ENCODE data around the gene TEX48.
A peak's percentile ranks its signal among the peaks of the same experiment; 100 is the strongest.

TEX48 gene

GRCh38 chr9:114624677-114625076 lies 57.3 kb downstream of the TEX48 start (continued):
- TF ChIP-seq TSHZ2 (CRISPR knock-in tag; IDR thresholded peaks at IDR 0.05) (no peak), POU6F1 (CRISPR knock-in tag; IDR thresholded peaks at IDR 0.05; ENCODE audit: borderline replicate concordance, low read depth) (no peak), ARNTL (CRISPR knock-in tag; IDR thresholded peaks at IDR 0.05; ENCODE audit: borderline replicate concordance, low read depth) (no peak), BACH2 (CRISPR knock-in tag; IDR thresholded peaks at IDR 0.05; ENCODE audit: borderline replicate concordance) (no peak), GLIS3 (CRISPR knock-in tag; IDR thresholded peaks at IDR 0.05) (no peak)

GRCh38 chr9:114621975-114622609 lies 59.9 kb downstream of the TEX48 start:
- peak; percentile 94 for ATAC-seq
- TF ChIP-seq ISL1 (CRISPR knock-in tag; IDR thresholded peaks at IDR 0.05): no peak
- no peak for TF ChIP-seq PPARA (CRISPR knock-in tag; IDR thresholded peaks at IDR 0.05; ENCODE audit: borderline replicate concordance)
- no peak for TF ChIP-seq TCF4 (CRISPR knock-in tag; IDR thresholded peaks at IDR 0.05; ENCODE audit: borderline replicate concordance)
- TF ChIP-seq CREB5 (CRISPR knock-in tag; IDR thresholded peaks at IDR 0.05; ENCODE audit: low read depth): no peak
- TF ChIP-seq CSRNP3 (CRISPR knock-in tag; IDR thresholded peaks at IDR 0.05): no peak
- TF ChIP-seq ZNF565 (CRISPR knock-in tag; conservative IDR thresholded peaks at IDR 0.05; ENCODE audit: low read depth): no peak
- no peak for TF ChIP-seq CSDC2 (CRISPR knock-in tag; IDR thresholded peaks at IDR 0.05)
- no peak for TF ChIP-seq GLIS3 (CRISPR knock-in tag; IDR thresholded peaks at IDR 0.05)
- TF ChIP-seq SNAI2 (CRISPR knock-in tag; IDR thresholded peaks at IDR 0.05): no peak
- no peak for TF ChIP-seq ZNF8 (CRISPR knock-in tag; IDR thresholded peaks at IDR 0.05)

- ATAC-seq: no peak
- no peak for TF ChIP-seq ZC3H10 (CRISPR knock-in tag; IDR thresholded peaks at IDR 0.05)
- TF ChIP-seq PATZ1 (CRISPR knock-in tag; IDR thresholded peaks at IDR 0.05; ENCODE audit: borderline replicate concordance): no peak
- no peak for TF ChIP-seq POU6F1 (CRISPR knock-in tag; IDR thresholded peaks at IDR 0.05; ENCODE audit: borderline replicate concordance, low read depth)
- TF ChIP-seq OSR1 (CRISPR knock-in tag; IDR thresholded peaks at IDR 0.05): no peak
- no peak for TF ChIP-seq ARNTL (CRISPR knock-in tag; IDR thresholded peaks at IDR 0.05; ENCODE audit: borderline replicate concordance, low read depth)
- no peak for TF ChIP-seq SNAI2 (CRISPR knock-in tag; IDR thresholded peaks at IDR 0.05)
- no peak for TF ChIP-seq ZNF70 (CRISPR knock-in tag; IDR thresholded peaks at IDR 0.05)
- no peak for TF ChIP-seq RARB (CRISPR knock-in tag; IDR thresholded peaks at IDR 0.05)
- TF ChIP-seq CSRNP3 (CRISPR knock-in tag; IDR thresholded peaks at IDR 0.05): no peak
- no peak for TF ChIP-seq TSHZ2 (CRISPR knock-in tag; IDR thresholded peaks at IDR 0.05)
- TF ChIP-seq PPARA (CRISPR knock-in tag; IDR thresholded peaks at IDR 0.05; ENCODE audit: borderline replicate concordance): no peak
- TF ChIP-seq ZNF565 (CRISPR knock-in tag; conservative IDR thresholded peaks at IDR 0.05; ENCODE audit: low read depth): no peak
- TF ChIP-seq ZFP3 (CRISPR knock-in tag; IDR thresholded peaks at IDR 0.05): no peak
- no peak for TF ChIP-seq ISL1 (CRISPR knock-in tag; IDR thresholded peaks at IDR 0.05)
- TF ChIP-seq ZNF8 (CRISPR knock-in tag; IDR thresholded peaks at IDR 0.05): no peak
- no peak for TF ChIP-seq ESRRG (CRISPR knock-in tag; IDR thresholded peaks at IDR 0.05)
Observed at GRCh38 chr9:114621561-114621960, 60.4 kb downstream of the TEX48 start.

All from SK-N-SH treated with all-trans-retinoic acid at 6 μM for 48 hours (cell line).